HEK293 (cell line): ENCODE results near the gene HESX1.
A peak's percentile ranks its signal among the peaks of the same experiment; 100 is the strongest.

ENCODE experiments used
- CTCF ChIA-PET: fragments of 350-600 bp; formaldehyde crosslinking; extraction: SDS; loops from one replicate; lab custom pipeline; 2021; ENCODE audit warnings: antibody characterized with exemption; lab: Yijun Ruan, JAX
- POLR2A ChIA-PET: fragments of 300-600 bp; formaldehyde crosslinking; extraction: SDS; loops from one replicate; lab custom pipeline; 2020; ENCODE audit warnings: antibody characterized with exemption, inconsistent platforms; lab: Yijun Ruan, JAX
- H3K27ac ChIP-seq: fragments of 200-500 bp; sonication (Bioruptor generic); 2 replicates; pipeline ENCODE4 v1.5.1; 2014; ENCODE audit warnings: low read depth, low read length, control low read depth, inconsistent platforms; ENCODE audit errors: extremely low read depth
- H3K36me3 ChIP-seq, 2 experiments: fragments of 200-500 bp in 1 of 2; sonication (Bioruptor generic) in 1 of 2; 1 replicate in 1 of 2; 2 replicates in 1 of 2; pipeline ENCODE4 v1.5.1; 2014 to 2017; ENCODE audit warnings: inconsistent platforms in 2 of 2, low read length in 2 of 2; ENCODE audit not compliant: control insufficient read depth in 2 of 2, insufficient read depth in 1 of 2
- H3K4me1 ChIP-seq: fragments of 200-500 bp; sonication (Bioruptor generic); 2 replicates; pipeline ENCODE4 v1.5.1; 2014; ENCODE audit warnings: mild to moderate bottlenecking, low read length, inconsistent platforms; ENCODE audit not compliant: control insufficient read depth, insufficient read depth
- H3K4me3 ChIP-seq: 2 replicates; pipeline ENCODE4 v1.5.1; 2011; ENCODE audit warnings: low read depth, mild to moderate bottlenecking, control low read depth, low read length, moderate library complexity
- H3K9me3 ChIP-seq: fragments of 200-500 bp; sonication (Bioruptor generic); 2 replicates; pipeline ENCODE4 v1.5.1; 2014; ENCODE audit warnings: low read depth, low read length, inconsistent platforms; ENCODE audit not compliant: control insufficient read depth, insufficient read depth
- EGR2 ChIP-seq: fragments of 450-650 bp; formaldehyde crosslinking; IDR thresholded peaks from 2 replicates; pipeline ENCODE4 v1.5.1; 2016; ENCODE audit warnings: low read depth, missing biosample characterization, missing genetic modification characterization
- GLIS1 ChIP-seq: fragments of 450-650 bp; formaldehyde crosslinking; IDR thresholded peaks from 2 replicates; pipeline ENCODE4 v1.5.1; 2016; ENCODE audit warnings: missing biosample characterization, missing genetic modification characterization
- IKZF3 ChIP-seq: fragments of 450-650 bp; IDR thresholded peaks from 2 replicates; pipeline ENCODE4 v1.5.0; 2018; ENCODE audit warnings: missing biosample characterization, mild to moderate bottlenecking, missing genetic modification characterization, moderate library complexity
- KLF7 ChIP-seq: fragments of 450-650 bp; formaldehyde crosslinking; IDR thresholded peaks from 2 replicates; pipeline ENCODE4 v1.5.1; 2016; ENCODE audit warnings: missing biosample characterization, missing genetic modification characterization, borderline replicate concordance
- PRDM1 ChIP-seq: fragments of 450-650 bp; formaldehyde crosslinking; IDR thresholded peaks from 2 replicates; pipeline ENCODE4; 2016; ENCODE audit warnings: missing biosample characterization, missing genetic modification characterization
- ZIC2 ChIP-seq: fragments of 450-650 bp; formaldehyde crosslinking; IDR thresholded peaks from 2 replicates; pipeline ENCODE4 v1.5.1; 2016; ENCODE audit warnings: missing biosample characterization, missing genetic modification characterization
- ZNF112 ChIP-seq: fragments of 450-650 bp; formaldehyde crosslinking; IDR thresholded peaks from 2 replicates; pipeline ENCODE4 v1.5.0; 2017; ENCODE audit warnings: missing biosample characterization, missing genetic modification characterization
- ZNF138 ChIP-seq: fragments of 450-650 bp; formaldehyde crosslinking; IDR thresholded peaks from 2 replicates; pipeline ENCODE4 v1.5.1; 2016; ENCODE audit warnings: missing biosample characterization, missing genetic modification characterization, borderline replicate concordance
- ZNF146 ChIP-seq: fragments of 450-650 bp; formaldehyde crosslinking; IDR thresholded peaks from 2 replicates; pipeline ENCODE4 v1.5.1; 2016; ENCODE audit warnings: missing biosample characterization, missing genetic modification characterization
- ZNF2 ChIP-seq: fragments of 450-650 bp; formaldehyde crosslinking; IDR thresholded peaks from 2 replicates; pipeline ENCODE4 v1.5.1; 2016; ENCODE audit warnings: missing biosample characterization, missing genetic modification characterization
- ZNF48 ChIP-seq: fragments of 450-650 bp; formaldehyde crosslinking; IDR thresholded peaks from 2 replicates; pipeline ENCODE4 v1.5.1; 2016; ENCODE audit warnings: missing biosample characterization, missing genetic modification characterization
- ZNF544 ChIP-seq: fragments of 450-650 bp; formaldehyde crosslinking; IDR thresholded peaks from 2 replicates; pipeline ENCODE4 v1.5.0; 2017; ENCODE audit warnings: missing biosample characterization, missing genetic modification characterization
- ZNF549 ChIP-seq: fragments of 450-650 bp; IDR thresholded peaks from 2 replicates; pipeline ENCODE4 v1.5.1; 2018; ENCODE audit warnings: missing biosample characterization, missing genetic modification characterization, mild to moderate bottlenecking, inconsistent platforms, moderate library complexity
- ZNF677 ChIP-seq: fragments of 450-650 bp; IDR thresholded peaks from 2 replicates; pipeline ENCODE4 v1.5.0; 2018; ENCODE audit warnings: missing biosample characterization, mild to moderate bottlenecking, missing genetic modification characterization, moderate library complexity
- ZNF707 ChIP-seq: fragments of 450-650 bp; formaldehyde crosslinking; IDR thresholded peaks from 2 replicates; pipeline ENCODE4 v1.5.1; 2016; ENCODE audit warnings: missing biosample characterization, missing genetic modification characterization
- ZNF768 ChIP-seq: fragments of 450-650 bp; formaldehyde crosslinking; IDR thresholded peaks from 2 replicates; pipeline ENCODE4 v1.5.1; 2018; ENCODE audit warnings: missing biosample characterization, mild to moderate bottlenecking, missing genetic modification characterization
- ZXDB ChIP-seq: fragments of 450-650 bp; formaldehyde crosslinking; IDR thresholded peaks from 2 replicates; pipeline ENCODE4 v1.5.1; 2016; ENCODE audit warnings: missing biosample characterization, missing genetic modification characterization
- TF ChIP-seq, protein P1 (sequence below): fragments of 450-650 bp; formaldehyde crosslinking; IDR thresholded peaks from 2 replicates; pipeline ENCODE4 v1.5.1; 2016; ENCODE audit warnings: missing biosample characterization, missing genetic modification characterization
- TF ChIP-seq, protein P2 (sequence below): fragments of 450-650 bp; formaldehyde crosslinking; IDR thresholded peaks from 2 replicates; pipeline ENCODE4 v1.5.1; 2016; ENCODE audit warnings: missing biosample characterization, missing genetic modification characterization
- TF ChIP-seq, protein P3 (sequence below): fragments of 450-650 bp; formaldehyde crosslinking; optimal IDR thresholded peaks from 2 replicates; pipeline ENCODE3; 2016; ENCODE audit warnings: missing biosample characterization, mild to moderate bottlenecking, missing genetic modification characterization
- TF ChIP-seq, protein P4 (sequence below): fragments of 450-650 bp; IDR thresholded peaks from 2 replicates; pipeline ENCODE4 v1.5.1; 2018; ENCODE audit warnings: missing biosample characterization, mild to moderate bottlenecking, missing genetic modification characterization
- TF ChIP-seq, protein P5 (sequence below): fragments of 450-650 bp; formaldehyde crosslinking; IDR thresholded peaks from 2 replicates; pipeline ENCODE4 v1.5.1; 2017; ENCODE audit warnings: missing biosample characterization, missing genetic modification characterization

HESX1 gene

DNA sequence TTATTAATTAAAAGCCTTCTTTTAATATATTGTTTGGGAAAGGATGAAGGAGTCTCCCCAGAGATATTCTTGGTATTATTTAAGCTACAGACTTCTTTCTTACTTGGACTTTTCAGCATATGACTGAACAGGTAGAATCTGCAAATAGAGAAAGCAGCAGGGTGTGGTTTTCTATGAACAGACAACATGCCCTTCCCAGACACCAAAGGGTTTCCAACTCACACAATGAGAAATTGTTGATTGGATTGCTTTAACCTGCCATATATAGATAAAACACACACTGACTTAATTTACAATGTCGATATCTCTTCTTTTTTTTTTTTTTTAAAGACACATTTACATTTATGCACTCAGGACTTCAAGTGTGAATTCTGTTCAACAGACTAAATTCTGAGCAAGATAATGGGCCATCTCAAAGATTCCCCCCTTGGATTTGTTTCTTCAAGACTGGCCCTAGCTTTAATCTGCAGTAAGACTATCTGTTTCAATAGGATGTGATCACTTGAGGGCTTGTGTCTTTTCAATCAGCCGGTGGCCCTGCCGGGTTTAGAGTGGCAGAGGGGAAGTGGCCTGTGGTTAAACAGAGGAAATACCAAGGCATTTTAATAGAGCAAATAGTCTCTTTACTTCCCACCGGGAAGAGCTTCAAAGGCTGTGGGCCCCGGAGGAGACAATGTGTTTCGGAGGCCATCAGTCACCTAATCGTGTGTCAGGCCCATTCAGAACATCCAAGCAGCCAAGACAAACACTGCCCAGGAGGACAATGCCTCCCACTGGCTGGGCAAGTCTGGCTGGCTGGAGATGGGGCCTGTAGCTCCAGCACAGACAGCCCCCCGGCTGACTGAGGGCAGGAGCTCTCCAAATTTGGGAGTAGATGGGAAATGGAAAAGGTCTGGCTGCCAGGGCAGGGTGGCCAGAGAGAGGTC is 40.7 kb downstream of the HESX1 start (continued):
- TF ChIP-seq ZNF544 (no peak), ZNF48 (tag by site-specific recombination) (no peak), KLF7 (tag by site-specific recombination) (no peak), ZXDB (tag by site-specific recombination) (peak; percentile 42; the same call in 1 of the 2 replicates), ZNF138 (no peak), IKZF3 (tag by site-specific recombination) (peak; percentile 72), ZNF2 (tag by site-specific recombination) (no peak), ZNF768 (tag by site-specific recombination) (no peak), PRDM1 (tag by site-specific recombination) (no peak), EGR2 (no peak), ZNF146 (tag by site-specific recombination) (no peak)
- TF ChIP-seq, protein P1, sequence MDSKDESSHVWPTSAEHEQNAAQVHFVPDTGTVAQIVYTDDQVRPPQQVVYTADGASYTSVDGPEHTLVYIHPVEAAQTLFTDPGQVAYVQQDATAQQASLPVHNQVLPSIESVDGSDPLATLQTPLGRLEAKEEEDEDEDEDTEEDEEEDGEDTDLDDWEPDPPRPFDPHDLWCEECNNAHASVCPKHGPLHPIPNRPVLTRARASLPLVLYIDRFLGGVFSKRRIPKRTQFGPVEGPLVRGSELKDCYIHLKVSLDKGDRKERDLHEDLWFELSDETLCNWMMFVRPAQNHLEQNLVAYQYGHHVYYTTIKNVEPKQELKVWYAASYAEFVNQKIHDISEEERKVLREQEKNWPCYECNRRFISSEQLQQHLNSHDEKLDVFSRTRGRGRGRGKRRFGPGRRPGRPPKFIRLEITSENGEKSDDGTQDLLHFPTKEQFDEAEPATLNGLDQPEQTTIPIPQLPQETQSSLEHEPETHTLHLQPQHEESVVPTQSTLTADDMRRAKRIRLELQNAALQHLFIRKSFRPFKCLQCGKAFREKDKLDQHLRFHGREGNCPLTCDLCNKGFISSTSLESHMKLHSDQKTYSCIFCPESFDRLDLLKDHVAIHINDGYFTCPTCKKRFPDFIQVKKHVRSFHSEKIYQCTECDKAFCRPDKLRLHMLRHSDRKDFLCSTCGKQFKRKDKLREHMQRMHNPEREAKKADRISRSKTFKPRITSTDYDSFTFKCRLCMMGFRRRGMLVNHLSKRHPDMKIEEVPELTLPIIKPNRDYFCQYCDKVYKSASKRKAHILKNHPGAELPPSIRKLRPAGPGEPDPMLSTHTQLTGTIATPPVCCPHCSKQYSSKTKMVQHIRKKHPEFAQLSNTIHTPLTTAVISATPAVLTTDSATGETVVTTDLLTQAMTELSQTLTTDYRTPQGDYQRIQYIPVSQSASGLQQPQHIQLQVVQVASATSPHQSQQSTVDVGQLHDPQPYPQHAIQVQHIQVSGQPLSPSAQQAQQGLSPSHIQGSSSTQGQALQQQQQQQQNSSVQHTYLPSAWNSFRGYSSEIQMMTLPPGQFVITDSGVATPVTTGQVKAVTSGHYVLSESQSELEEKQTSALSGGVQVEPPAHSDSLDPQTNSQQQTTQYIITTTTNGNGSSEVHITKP (tag by site-specific recombination) = peak; percentile 53
- TF ChIP-seq, protein P2, sequence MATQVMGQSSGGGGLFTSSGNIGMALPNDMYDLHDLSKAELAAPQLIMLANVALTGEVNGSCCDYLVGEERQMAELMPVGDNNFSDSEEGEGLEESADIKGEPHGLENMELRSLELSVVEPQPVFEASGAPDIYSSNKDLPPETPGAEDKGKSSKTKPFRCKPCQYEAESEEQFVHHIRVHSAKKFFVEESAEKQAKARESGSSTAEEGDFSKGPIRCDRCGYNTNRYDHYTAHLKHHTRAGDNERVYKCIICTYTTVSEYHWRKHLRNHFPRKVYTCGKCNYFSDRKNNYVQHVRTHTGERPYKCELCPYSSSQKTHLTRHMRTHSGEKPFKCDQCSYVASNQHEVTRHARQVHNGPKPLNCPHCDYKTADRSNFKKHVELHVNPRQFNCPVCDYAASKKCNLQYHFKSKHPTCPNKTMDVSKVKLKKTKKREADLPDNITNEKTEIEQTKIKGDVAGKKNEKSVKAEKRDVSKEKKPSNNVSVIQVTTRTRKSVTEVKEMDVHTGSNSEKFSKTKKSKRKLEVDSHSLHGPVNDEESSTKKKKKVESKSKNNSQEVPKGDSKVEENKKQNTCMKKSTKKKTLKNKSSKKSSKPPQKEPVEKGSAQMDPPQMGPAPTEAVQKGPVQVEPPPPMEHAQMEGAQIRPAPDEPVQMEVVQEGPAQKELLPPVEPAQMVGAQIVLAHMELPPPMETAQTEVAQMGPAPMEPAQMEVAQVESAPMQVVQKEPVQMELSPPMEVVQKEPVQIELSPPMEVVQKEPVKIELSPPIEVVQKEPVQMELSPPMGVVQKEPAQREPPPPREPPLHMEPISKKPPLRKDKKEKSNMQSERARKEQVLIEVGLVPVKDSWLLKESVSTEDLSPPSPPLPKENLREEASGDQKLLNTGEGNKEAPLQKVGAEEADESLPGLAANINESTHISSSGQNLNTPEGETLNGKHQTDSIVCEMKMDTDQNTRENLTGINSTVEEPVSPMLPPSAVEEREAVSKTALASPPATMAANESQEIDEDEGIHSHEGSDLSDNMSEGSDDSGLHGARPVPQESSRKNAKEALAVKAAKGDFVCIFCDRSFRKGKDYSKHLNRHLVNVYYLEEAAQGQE (tag by site-specific recombination) = 0 out of 2 replicates have a peak, but pooled peaks have one; percentile 28
- TF ChIP-seq, protein P3, sequence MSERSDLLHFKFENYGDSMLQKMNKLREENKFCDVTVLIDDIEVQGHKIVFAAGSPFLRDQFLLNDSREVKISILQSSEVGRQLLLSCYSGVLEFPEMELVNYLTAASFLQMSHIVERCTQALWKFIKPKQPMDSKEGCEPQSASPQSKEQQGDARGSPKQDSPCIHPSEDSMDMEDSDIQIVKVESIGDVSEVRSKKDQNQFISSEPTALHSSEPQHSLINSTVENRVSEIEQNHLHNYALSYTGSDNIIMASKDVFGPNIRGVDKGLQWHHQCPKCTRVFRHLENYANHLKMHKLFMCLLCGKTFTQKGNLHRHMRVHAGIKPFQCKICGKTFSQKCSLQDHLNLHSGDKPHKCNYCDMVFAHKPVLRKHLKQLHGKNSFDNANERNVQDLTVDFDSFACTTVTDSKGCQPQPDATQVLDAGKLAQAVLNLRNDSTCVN (tag by site-specific recombination) = no peak

DNA sequence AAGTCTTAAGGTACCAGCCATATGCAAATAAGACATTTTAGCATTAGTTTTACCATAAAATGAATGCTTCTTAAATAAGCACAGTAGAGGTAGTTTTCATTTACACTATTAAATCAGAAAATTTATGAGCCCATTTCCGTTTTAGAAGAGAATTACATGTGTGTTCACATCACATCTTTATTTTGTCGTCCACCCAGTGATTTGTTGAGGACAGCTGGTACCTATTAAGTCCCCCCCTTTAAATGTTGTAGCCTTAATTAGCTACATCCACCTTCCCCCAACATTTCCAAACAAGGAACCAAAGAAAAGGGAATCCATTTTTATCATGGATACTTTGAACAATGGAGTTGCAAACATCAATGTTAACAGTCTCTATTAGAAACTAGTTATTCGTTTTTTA is 41.5 kb downstream of the HESX1 start:
- Histone ChIP-seq H3K4me3 (no peak overlapping the region), H3K27ac (no peak overlapping the region), H3K9me3 (no peaks in the 10 kb centered on the region), H3K36me3 (no peaks in the 10 kb centered on the region), H3K4me1 (peaks cover 6% of the 10 kb centered on the region; the same call in 1 of the 2 replicates)
- ChIA-PET CTCF (interaction anchor here (1.1 kb wide), 1 partner anchor 58 kb away, joined by 6 read pairs; no protein-coding TSS in a partner anchor), POLR2A (no interaction called here)
- TF ChIP-seq ZNF112 (tag by site-specific recombination) (no peak), ZNF677 (no peak), ZIC2 (tag by site-specific recombination) (no peak), GLIS1 (tag by site-specific recombination) (no peak), ZNF549 (no peak), ZNF707 (tag by site-specific recombination) (no peak)
- TF ChIP-seq, protein P4, sequence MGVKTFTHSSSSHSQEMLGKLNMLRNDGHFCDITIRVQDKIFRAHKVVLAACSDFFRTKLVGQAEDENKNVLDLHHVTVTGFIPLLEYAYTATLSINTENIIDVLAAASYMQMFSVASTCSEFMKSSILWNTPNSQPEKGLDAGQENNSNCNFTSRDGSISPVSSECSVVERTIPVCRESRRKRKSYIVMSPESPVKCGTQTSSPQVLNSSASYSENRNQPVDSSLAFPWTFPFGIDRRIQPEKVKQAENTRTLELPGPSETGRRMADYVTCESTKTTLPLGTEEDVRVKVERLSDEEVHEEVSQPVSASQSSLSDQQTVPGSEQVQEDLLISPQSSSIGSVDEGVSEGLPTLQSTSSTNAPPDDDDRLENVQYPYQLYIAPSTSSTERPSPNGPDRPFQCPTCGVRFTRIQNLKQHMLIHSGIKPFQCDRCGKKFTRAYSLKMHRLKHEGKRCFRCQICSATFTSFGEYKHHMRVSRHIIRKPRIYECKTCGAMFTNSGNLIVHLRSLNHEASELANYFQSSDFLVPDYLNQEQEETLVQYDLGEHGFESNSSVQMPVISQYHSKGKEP (tag by site-specific recombination) = no peak
- TF ChIP-seq, protein P5, sequence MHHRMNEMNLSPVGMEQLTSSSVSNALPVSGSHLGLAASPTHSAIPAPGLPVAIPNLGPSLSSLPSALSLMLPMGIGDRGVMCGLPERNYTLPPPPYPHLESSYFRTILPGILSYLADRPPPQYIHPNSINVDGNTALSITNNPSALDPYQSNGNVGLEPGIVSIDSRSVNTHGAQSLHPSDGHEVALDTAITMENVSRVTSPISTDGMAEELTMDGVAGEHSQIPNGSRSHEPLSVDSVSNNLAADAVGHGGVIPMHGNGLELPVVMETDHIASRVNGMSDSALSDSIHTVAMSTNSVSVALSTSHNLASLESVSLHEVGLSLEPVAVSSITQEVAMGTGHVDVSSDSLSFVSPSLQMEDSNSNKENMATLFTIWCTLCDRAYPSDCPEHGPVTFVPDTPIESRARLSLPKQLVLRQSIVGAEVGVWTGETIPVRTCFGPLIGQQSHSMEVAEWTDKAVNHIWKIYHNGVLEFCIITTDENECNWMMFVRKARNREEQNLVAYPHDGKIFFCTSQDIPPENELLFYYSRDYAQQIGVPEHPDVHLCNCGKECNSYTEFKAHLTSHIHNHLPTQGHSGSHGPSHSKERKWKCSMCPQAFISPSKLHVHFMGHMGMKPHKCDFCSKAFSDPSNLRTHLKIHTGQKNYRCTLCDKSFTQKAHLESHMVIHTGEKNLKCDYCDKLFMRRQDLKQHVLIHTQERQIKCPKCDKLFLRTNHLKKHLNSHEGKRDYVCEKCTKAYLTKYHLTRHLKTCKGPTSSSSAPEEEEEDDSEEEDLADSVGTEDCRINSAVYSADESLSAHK = no peak
